IMR-90 (cell line): ENCODE measurements around the gene ADSS1. TPM values are rescaled to one million over a fixed set of nuclear protein-coding genes. Genes with fewer than 3 reads are reported as not detected.
A peak's percentile ranks its signal among the peaks of the same experiment; 100 is the strongest.

Experiments used
- ATAC-seq: fragments of 200-7000 bp; cut with Tn5 transposase; 2 replicates; pipeline ENCODE4 v1.9.1; 2020; ENCODE audit warnings: low read depth, mild to moderate bottlenecking, moderate library complexity
- BruUV-seq: library from RNA; stranded (reverse); fragments of 400-500 nt; replicated peaks from 2 replicates; lab custom pipeline; 2021; lab: Mats Ljungman, UMichigan
- CTCF ChIA-PET: fragments of 300-600 bp; formaldehyde crosslinking; extraction: SDS; loops from one replicate; lab custom pipeline; 2021; ENCODE audit warnings: antibody characterized with exemption; lab: Yijun Ruan, JAX
- POLR2A ChIA-PET: fragments of 300-600 bp; sonication (Branson Sonifier 250); formaldehyde crosslinking; loops from one replicate; lab custom pipeline; 2022; ENCODE audit warnings: antibody characterized with exemption; ENCODE audit not compliant: unreplicated experiment; lab: Charles Lee
- DNase-seq: peaks from one replicate; pipeline ENCODE4 v3.0.0; 2013
- H2AFZ ChIP-seq: replicated peaks from 2 replicates; pipeline ENCODE3; 2013; ENCODE audit warnings: low read length, mild to moderate bottlenecking; ENCODE audit not compliant: poor library complexity
- H2AK5ac ChIP-seq: 2 replicates; pipeline ENCODE4 v1.6.1; 2013; ENCODE audit warnings: low read depth, low read length, inconsistent platforms
- H2AK9ac ChIP-seq: replicated peaks from 2 replicates; pipeline ENCODE3; 2013; ENCODE audit warnings: mild to moderate bottlenecking, low read depth, low read length, moderate library complexity; ENCODE audit not compliant: poor library complexity
- H2BK120ac ChIP-seq: 2 replicates; pipeline ENCODE4 v1.6.1; 2013; ENCODE audit warnings: low read depth, low read length, inconsistent platforms
- H2BK15ac ChIP-seq: 3 replicates; pipeline ENCODE4 v1.6.1; 2013; ENCODE audit warnings: low read depth, low read length, inconsistent platforms
- H2BK20ac ChIP-seq: 2 replicates; pipeline ENCODE4 v1.6.1; 2013; ENCODE audit warnings: low read depth, mild to moderate bottlenecking, inconsistent platforms, low read length, moderate library complexity
- H2BK5ac ChIP-seq: 2 replicates; pipeline ENCODE4 v1.6.1; 2013; ENCODE audit warnings: mild to moderate bottlenecking, low read depth, low read length, inconsistent platforms; ENCODE audit not compliant: poor library complexity, severe bottlenecking
- H3K14ac ChIP-seq: replicated peaks from 2 replicates; pipeline ENCODE4 v1.6.1; 2013; ENCODE audit warnings: low read depth, low read length, inconsistent platforms
- H3K18ac ChIP-seq: 2 replicates; pipeline ENCODE4 v1.6.1; 2013; ENCODE audit warnings: low read depth, low read length, control low read depth
- H3K23ac ChIP-seq: 2 replicates; pipeline ENCODE4 v1.6.1; 2013; ENCODE audit warnings: low read depth, low read length, inconsistent platforms
- H3K27ac ChIP-seq: 2 replicates; pipeline ENCODE4 v1.5.1; 2013; ENCODE audit warnings: mild to moderate bottlenecking, control low read depth, low read length; ENCODE audit not compliant: insufficient read depth
- H3K27me3 ChIP-seq: 2 replicates; pipeline ENCODE4 v1.6.1; 2013; ENCODE audit warnings: low read length; ENCODE audit not compliant: control insufficient read depth, insufficient read depth
- H3K36me3 ChIP-seq: 2 replicates; pipeline ENCODE4 v1.6.1; 2013; ENCODE audit warnings: low read length, mixed read lengths; ENCODE audit not compliant: control insufficient read depth, insufficient read depth
- H3K4ac ChIP-seq: 2 replicates; pipeline ENCODE4 v1.6.1; 2013; ENCODE audit warnings: low read depth, low read length, inconsistent platforms
- H3K4me1 ChIP-seq: 2 replicates; pipeline ENCODE4 v1.6.1; 2013; ENCODE audit warnings: low read length, mixed read lengths; ENCODE audit not compliant: control insufficient read depth, insufficient read depth
- H3K4me2 ChIP-seq: 2 replicates; pipeline ENCODE4 v1.6.1; 2013; ENCODE audit warnings: low read depth, mild to moderate bottlenecking, control low read depth, low read length, moderate library complexity
- H3K4me3 ChIP-seq: 2 replicates; pipeline ENCODE4 v1.5.1; 2013; ENCODE audit warnings: low read depth, mild to moderate bottlenecking, control low read depth, low read length, moderate library complexity; ENCODE audit not compliant: insufficient read depth
- H3K56ac ChIP-seq: 2 replicates; pipeline ENCODE4 v1.6.1; 2013; ENCODE audit warnings: low read length, inconsistent platforms; ENCODE audit not compliant: insufficient read depth; ENCODE audit errors: extremely low read depth
- H3K79me1 ChIP-seq, 2 experiments: 2 replicates each; pipeline ENCODE4 v1.6.1; 2013; ENCODE audit warnings: low read length in 2 of 2, inconsistent platforms in 1 of 2, low read depth in 1 of 2
- H3K9ac ChIP-seq: 2 replicates; pipeline ENCODE4 v1.6.1; 2013; ENCODE audit warnings: low read depth, low read length, control low read depth
- H3K9me1 ChIP-seq: 2 replicates; pipeline ENCODE4 v1.6.1; 2013; ENCODE audit warnings: low read length, inconsistent platforms; ENCODE audit not compliant: insufficient read depth
- H3K9me3 ChIP-seq: 2 replicates; pipeline ENCODE4 v1.6.1; 2013; ENCODE audit warnings: low read length; ENCODE audit not compliant: control insufficient read depth, insufficient read depth
- H4K20me1 ChIP-seq: 2 replicates; pipeline ENCODE4 v1.6.1; 2013; ENCODE audit warnings: low read length, inconsistent platforms; ENCODE audit not compliant: insufficient read depth
- H4K5ac ChIP-seq: 2 replicates; pipeline ENCODE4 v1.6.1; 2013; ENCODE audit warnings: mild to moderate bottlenecking, low read depth, low read length, control low read depth
- H4K8ac ChIP-seq, 2 experiments: 2 replicates each; pipeline ENCODE4 v1.6.1; 2013; ENCODE audit warnings: low read depth in 2 of 2, low read length in 2 of 2, control low read depth in 1 of 2, inconsistent platforms in 1 of 2
- H4K91ac ChIP-seq: 2 replicates; pipeline ENCODE4 v1.6.1; 2013; ENCODE audit warnings: low read depth, low read length, inconsistent platforms; ENCODE audit not compliant: insufficient read depth
- BHLHE40 ChIP-seq: fragments of 150-350 bp; IDR thresholded peaks from 2 replicates; pipeline ENCODE4 v1.6.1; 2016; ENCODE audit warnings: mild to moderate bottlenecking, low read depth, low read length
- CEBPB ChIP-seq: IDR thresholded peaks from 2 replicates; pipeline ENCODE4 v1.6.1; 2012; ENCODE audit warnings: low read depth, low read length, improper control_type of control experiment
- FOS ChIP-seq: fragments of 150-350 bp; IDR thresholded peaks from 2 replicates; pipeline ENCODE4 v1.6.1; 2016; ENCODE audit warnings: low read depth, low read length
- MAZ ChIP-seq: IDR thresholded peaks from 2 replicates; pipeline ENCODE4 v1.6.1; 2012; ENCODE audit warnings: low read depth, mild to moderate bottlenecking, low read length, improper control_type of control experiment, moderate library complexity, borderline replicate concordance
- NFE2L2 ChIP-seq: fragments of 150-350 bp; IDR thresholded peaks from 2 replicates; pipeline ENCODE4 v1.6.1; 2016; ENCODE audit warnings: low read depth, mild to moderate bottlenecking, low read length
- POLR2A ChIP-seq: IDR thresholded peaks from 2 replicates; pipeline ENCODE4 v1.6.1; 2012; ENCODE audit warnings: mild to moderate bottlenecking, low read depth, low read length
- RAD21 ChIP-seq: IDR thresholded peaks from 2 replicates; pipeline ENCODE4 v1.6.1; 2012; ENCODE audit warnings: low read length, improper control_type of control experiment
- RCOR1 ChIP-seq: IDR thresholded peaks from 2 replicates; pipeline ENCODE4 v1.6.1; 2012; ENCODE audit warnings: mild to moderate bottlenecking, low read length, improper control_type of control experiment; ENCODE audit not compliant: insufficient replicate concordance
- RFX5 ChIP-seq: IDR thresholded peaks from 2 replicates; pipeline ENCODE4 v1.8.0; 2012; ENCODE audit warnings: low read depth, mild to moderate bottlenecking, low read length, moderate library complexity
- WGBS, 2 experiments: methylation state at CpG; one replicate each; pipeline versions ENCODE4 v1.1.5 to v1.1.7; 2013; ENCODE audit warnings: missing lambda C conversion rate in 2 of 2; ENCODE audit not compliant: insufficient read length in 1 of 2; ENCODE audit errors: extremely low coverage in 2 of 2; 5-methylcytosine and 5-hydroxymethylcytosine counted together
- dilution Hi-C: fragments of 300-500 bp; cut with HindIII; formaldehyde crosslinking; loops from one replicate; pipeline ENCODE4 v1.14.3; 2018; ENCODE audit warnings: low sequenced_read_pairs; ENCODE audit not compliant: unreplicated experiment
- in situ Hi-C: fragments of 300-500 bp; cut with MboI; formaldehyde crosslinking; loops from 3 replicates; pipeline ENCODE4 v1.14.3; 2019; ENCODE audit warnings: low sequenced_read_pairs, inconsistent platforms, mixed read lengths
- intact Hi-C: fragments of 100-400 bp; cut with micrococcal nuclease; formaldehyde crosslinking; loops from 2 replicates; pipeline ENCODE4 v1.10.0; 2022
- polyA plus RNA-seq, 3 experiments: library from polyadenylated mRNA; depleted of rRNA; stranded (reverse); fragments of >200 nt; gene quantifications; 2 replicates each; pipeline ENCODE4 v1.2.3, GENCODE V29; 2012; ENCODE audit warnings: low replicate concordance in 1 of 3
- total RNA-seq: library from RNA; depleted of rRNA; stranded (reverse); fragments of >200 nt; gene quantifications from 2 replicates; pipeline ENCODE4 v1.2.3, GENCODE V29; 2012
- TF ChIP-seq, protein P1 (sequence below): fragments of 150-350 bp; IDR thresholded peaks from 2 replicates; pipeline ENCODE4 v1.6.1; 2017; ENCODE audit warnings: mild to moderate bottlenecking, antibody characterized with exemption, low read length, low read depth
- TF ChIP-seq, protein P2 (sequence below): conservative IDR thresholded peaks from 2 replicates; pipeline ENCODE4 v1.5.1; 2012; ENCODE audit warnings: mild to moderate bottlenecking, low read depth, low read length, improper control_type of control experiment
- TF ChIP-seq, protein P3 (sequence below): fragments of 150-350 bp; IDR thresholded peaks from 2 replicates; pipeline ENCODE4 v1.6.1; 2016; ENCODE audit warnings: low read depth, mild to moderate bottlenecking, low read length, moderate library complexity, borderline replicate concordance

ADSS1 gene
- total and polyA plus RNA-seq, 2 of the 4 experiments (the other 2 are of a cell fraction): 1.8 to 5.2 TPM

DNA sequence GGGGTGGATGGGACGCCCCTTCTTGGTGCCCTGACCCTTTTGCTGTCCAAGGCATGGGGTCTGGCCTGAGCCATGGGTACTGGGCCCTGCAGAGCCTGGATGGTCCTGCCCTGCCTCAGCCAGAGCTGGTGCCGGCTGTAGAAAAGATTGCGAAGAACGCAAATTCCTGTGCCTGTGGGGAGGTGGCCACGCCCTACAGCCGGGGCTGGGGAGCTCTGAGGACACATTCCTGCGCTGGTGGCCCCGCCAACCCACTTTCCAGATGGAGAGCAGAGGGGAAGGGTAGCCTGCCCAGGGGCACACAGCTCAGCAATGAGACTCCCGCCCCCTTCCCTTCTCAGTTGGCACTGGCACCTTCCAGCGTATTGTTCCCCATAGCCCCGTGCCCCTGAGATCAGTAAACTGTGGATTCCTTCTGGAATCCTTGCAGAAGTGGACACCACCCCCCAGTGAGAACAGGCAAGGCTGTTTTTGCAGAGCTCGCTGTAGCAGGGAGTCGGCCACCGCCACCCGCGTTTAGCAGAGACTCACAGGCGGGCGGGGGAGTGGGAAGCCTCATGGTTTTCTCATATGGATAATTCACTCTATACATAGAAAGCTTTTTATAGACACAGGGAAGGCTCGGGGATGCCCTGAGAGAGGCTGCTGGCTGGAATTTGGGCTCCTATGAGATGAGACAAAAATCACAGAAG is 26.0 kb upstream of the ADSS1 start (continued):
- TF ChIP-seq FOS (no peak), POLR2A (no peak)

DNA sequence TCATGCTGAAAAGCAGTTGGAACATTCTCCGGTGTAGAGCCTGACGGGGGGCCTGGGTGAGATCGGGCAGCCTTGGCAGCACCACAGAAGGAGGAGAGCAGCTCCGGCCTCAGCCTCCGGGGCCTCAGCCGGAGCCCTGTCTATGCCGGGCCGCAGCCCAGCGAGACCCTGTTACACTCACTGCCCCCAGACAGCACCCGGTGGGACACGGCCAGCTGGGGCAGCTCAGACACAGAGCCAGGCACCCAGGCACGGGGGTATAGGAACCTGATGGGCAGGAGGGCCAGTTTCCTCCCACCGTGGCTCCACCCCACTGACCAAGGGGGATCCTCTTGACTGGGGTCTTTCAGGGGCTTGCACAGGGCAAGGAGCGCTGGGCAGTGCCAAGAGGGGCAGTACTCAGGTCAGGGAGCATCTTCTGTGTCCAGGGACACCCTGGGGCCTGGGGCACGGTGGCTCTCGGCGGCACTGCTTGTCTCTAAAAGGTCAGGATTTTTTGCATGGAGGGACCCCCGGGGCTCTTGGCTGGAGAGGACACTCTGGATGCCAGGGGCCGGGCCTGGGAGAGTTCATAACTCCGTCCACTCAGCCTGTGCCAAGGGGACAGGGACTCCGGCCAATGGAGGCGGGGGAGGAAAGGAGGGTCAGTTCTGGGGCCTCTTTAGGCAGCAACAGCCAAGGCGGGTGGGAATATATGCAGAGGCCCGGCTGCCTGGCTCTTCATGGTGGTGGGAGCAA is 25.2 kb upstream of the ADSS1 start:
- peaks cover 90% of the 10 kb centered on the region for H4K20me1 ChIP-seq
- no peak for TF ChIP-seq NFE2L2
- TF ChIP-seq POLR2A: no peak
- TF ChIP-seq, protein P1, sequence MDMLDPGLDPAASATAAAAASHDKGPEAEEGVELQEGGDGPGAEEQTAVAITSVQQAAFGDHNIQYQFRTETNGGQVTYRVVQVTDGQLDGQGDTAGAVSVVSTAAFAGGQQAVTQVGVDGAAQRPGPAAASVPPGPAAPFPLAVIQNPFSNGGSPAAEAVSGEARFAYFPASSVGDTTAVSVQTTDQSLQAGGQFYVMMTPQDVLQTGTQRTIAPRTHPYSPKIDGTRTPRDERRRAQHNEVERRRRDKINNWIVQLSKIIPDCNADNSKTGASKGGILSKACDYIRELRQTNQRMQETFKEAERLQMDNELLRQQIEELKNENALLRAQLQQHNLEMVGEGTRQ: no peak
- no peak for TF ChIP-seq RAD21
- TF ChIP-seq RCOR1: no peak
- no peak for TF ChIP-seq MAZ
- TF ChIP-seq BHLHE40: no peak
- TF ChIP-seq CEBPB: no peak
- TF ChIP-seq, protein P2, sequence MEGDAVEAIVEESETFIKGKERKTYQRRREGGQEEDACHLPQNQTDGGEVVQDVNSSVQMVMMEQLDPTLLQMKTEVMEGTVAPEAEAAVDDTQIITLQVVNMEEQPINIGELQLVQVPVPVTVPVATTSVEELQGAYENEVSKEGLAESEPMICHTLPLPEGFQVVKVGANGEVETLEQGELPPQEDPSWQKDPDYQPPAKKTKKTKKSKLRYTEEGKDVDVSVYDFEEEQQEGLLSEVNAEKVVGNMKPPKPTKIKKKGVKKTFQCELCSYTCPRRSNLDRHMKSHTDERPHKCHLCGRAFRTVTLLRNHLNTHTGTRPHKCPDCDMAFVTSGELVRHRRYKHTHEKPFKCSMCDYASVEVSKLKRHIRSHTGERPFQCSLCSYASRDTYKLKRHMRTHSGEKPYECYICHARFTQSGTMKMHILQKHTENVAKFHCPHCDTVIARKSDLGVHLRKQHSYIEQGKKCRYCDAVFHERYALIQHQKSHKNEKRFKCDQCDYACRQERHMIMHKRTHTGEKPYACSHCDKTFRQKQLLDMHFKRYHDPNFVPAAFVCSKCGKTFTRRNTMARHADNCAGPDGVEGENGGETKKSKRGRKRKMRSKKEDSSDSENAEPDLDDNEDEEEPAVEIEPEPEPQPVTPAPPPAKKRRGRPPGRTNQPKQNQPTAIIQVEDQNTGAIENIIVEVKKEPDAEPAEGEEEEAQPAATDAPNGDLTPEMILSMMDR: no peak
- no peak for TF ChIP-seq FOS
- TF ChIP-seq, protein P3, sequence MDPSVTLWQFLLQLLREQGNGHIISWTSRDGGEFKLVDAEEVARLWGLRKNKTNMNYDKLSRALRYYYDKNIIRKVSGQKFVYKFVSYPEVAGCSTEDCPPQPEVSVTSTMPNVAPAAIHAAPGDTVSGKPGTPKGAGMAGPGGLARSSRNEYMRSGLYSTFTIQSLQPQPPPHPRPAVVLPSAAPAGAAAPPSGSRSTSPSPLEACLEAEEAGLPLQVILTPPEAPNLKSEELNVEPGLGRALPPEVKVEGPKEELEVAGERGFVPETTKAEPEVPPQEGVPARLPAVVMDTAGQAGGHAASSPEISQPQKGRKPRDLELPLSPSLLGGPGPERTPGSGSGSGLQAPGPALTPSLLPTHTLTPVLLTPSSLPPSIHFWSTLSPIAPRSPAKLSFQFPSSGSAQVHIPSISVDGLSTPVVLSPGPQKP: no peak
- TF ChIP-seq RFX5: no peak

More for the DNA sequence above, 25.2 kb upstream of the ADSS1 start:
- 85% methylated on average over 8 of the region's 24 CpGs; no CpG with 5 or more reads in 1 of the 2 experiments for WGBS, 2 experiments
- intact Hi-C loops: no loop called here
- no TSS peak for BruUV-seq
- H2BK5ac ChIP-seq: no peak overlapping the region
- no peak overlapping the region for H3K23ac ChIP-seq
- H3K9ac ChIP-seq: no peak overlapping the region
- H3K18ac ChIP-seq: no peak overlapping the region
- peaks cover 12 to 88% of the 10 kb centered on the region in 2 experiments for H3K79me1 ChIP-seq
- DNase-seq (no peak), ATAC-seq (no peak)
- ChIA-PET POLR2A (no interaction called here), CTCF (no interaction called here)
- no peak overlapping the region for H3K14ac ChIP-seq
- no peak overlapping the region for H2AFZ ChIP-seq
- H2BK20ac ChIP-seq: no peak overlapping the region
- H3K4ac ChIP-seq: no peak overlapping the region
- H3K9me1 ChIP-seq: no peaks in the 10 kb centered on the region; the same call in 1 of the 2 replicates
- no peak overlapping the region for H3K56ac ChIP-seq
- no peak overlapping the region for H3K4me3 ChIP-seq
- dilution Hi-C loops: no loop called here
- peak overlapping the region; percentile 44 for H2AK9ac ChIP-seq
- no peak overlapping the region for H4K5ac ChIP-seq
- no peaks in the 10 kb centered on the region for H3K27me3 ChIP-seq
- no peak overlapping the region for H2AK5ac ChIP-seq
- H2BK15ac ChIP-seq: no peak overlapping the region
- in situ Hi-C loops: no loop called here
- peaks cover 49% of the 10 kb centered on the region for H3K36me3 ChIP-seq
- no peak overlapping the region for H3K27ac ChIP-seq
- H3K4me1 ChIP-seq: peaks cover 23% of the 10 kb centered on the region
- no peak overlapping the region for H2BK120ac ChIP-seq
- H3K4me2 ChIP-seq: no peak overlapping the region
- H4K8ac ChIP-seq: no peak overlapping the region
- no peaks in the 10 kb centered on the region for H3K9me3 ChIP-seq
- no peak overlapping the region for H4K91ac ChIP-seq
